GM19328 (cell line): Measurements from ENCODE around the gene CMTM8.

Experiments used
- ATAC-seq: cut with Tn5 transposase; IDR thresholded peaks from one replicate; pipeline ENCODE4 v1.9.1; 2021; ENCODE audit warnings: mild to moderate bottlenecking, moderate library complexity; ENCODE audit not compliant: unreplicated experiment

CMTM8 gene

GRCh38 chr3:32334675-32335074 lies 96.2 kb downstream of the CMTM8 start:
- no peak for ATAC-seq

- ATAC-seq, result no peak
These were observed 97.1 kb downstream of the CMTM8 start for GRCh38 chr3:32335365-32336112.

- no peak for ATAC-seq
These were observed 97.6 kb downstream of the CMTM8 start for GRCh38 chr3:32336113-32336498.

- ATAC-seq, result no peak
These were observed 99.0 kb downstream of the CMTM8 start for GRCh38 chr3:32337505-32337904.

GRCh38 chr3:32340039-32340438 lies 101.6 kb downstream of the CMTM8 start:
- ATAC-seq, result no peak

- ATAC-seq, result no peak
These were observed 102.3 kb downstream of the CMTM8 start for GRCh38 chr3:32340611-32341365.

GRCh38 chr3:32347343-32348125 lies 109.1 kb downstream of the CMTM8 start:
- ATAC-seq, result no peak

GRCh38 chr3:32349184-32349583 lies 110.7 kb downstream of the CMTM8 start:
- no peak for ATAC-seq

- no peak for ATAC-seq
These were observed 114.1 kb downstream of the CMTM8 start for GRCh38 chr3:32352563-32352962.

- no peak for ATAC-seq
These were observed 114.9 kb downstream of the CMTM8 start for GRCh38 chr3:32353351-32353750.

- no peak for ATAC-seq
These were observed 115.9 kb downstream of the CMTM8 start for GRCh38 chr3:32354362-32354778.

GRCh38 chr3:32355751-32356291 lies 117.3 kb downstream of the CMTM8 start:
- ATAC-seq, result no peak

GRCh38 chr3:32359766-32360492 lies 121.4 kb downstream of the CMTM8 start:
- ATAC-seq, result no peak

- ATAC-seq, result no peak
These were observed 122.0 kb downstream of the CMTM8 start for GRCh38 chr3:32360493-32360827.

- ATAC-seq, result no peak
These were observed 128.3 kb downstream of the CMTM8 start for GRCh38 chr3:32366638-32367397.

- no peak for ATAC-seq
These were observed 129.0 kb downstream of the CMTM8 start for GRCh38 chr3:32367442-32367841.

GRCh38 chr3:32371461-32372212 lies 133.2 kb downstream of the CMTM8 start:
- ATAC-seq, result no peak

GRCh38 chr3:32372213-32372490 lies 133.7 kb downstream of the CMTM8 start:
- ATAC-seq, result no peak

GRCh38 chr3:32373276-32373675 lies 134.8 kb downstream of the CMTM8 start:
- no peak for ATAC-seq

GRCh38 chr3:32373844-32374243 lies 135.4 kb downstream of the CMTM8 start:
- no peak for ATAC-seq
